NOMO-1 treated with DMSO at 0.1 percent for 48 hours (cell line): ENCODE data around the gene HES5.
A peak's percentile ranks its signal among the peaks of the same experiment; 100 is the strongest.
"Not testable (repeated sequence)": the region's sequence is repeated elsewhere in the genome, so short reads cannot be mapped to it uniquely, and the experiment has no call there.

Experiments
- DNase-seq: peaks from one replicate; lab custom pipeline; 2025; ENCODE audit not compliant: unreplicated experiment; lab: John Stamatoyannopoulos, UW

The HES5 gene

DNA sequence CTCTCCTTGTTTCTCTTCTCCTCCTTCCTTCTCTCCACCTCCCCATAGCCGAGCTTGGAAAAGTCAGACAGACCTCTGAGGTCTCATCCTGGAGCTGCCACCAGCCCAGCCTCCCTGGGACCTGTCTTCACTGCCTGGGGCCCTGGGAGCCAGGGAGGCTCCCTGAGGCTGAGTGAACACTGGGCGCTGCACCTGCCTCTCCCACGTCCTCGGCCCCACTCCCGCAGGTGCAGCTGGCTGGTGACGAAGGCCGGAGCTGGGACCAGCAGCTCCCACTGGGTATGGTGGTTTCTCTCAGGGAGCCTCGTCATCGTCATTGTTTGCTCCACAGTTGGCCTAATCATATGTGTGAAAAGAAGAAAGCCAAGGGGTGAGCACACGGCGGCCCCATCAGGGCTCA, 31.4 kb upstream of the HES5 start:
- no peak for DNase-seq

DNA sequence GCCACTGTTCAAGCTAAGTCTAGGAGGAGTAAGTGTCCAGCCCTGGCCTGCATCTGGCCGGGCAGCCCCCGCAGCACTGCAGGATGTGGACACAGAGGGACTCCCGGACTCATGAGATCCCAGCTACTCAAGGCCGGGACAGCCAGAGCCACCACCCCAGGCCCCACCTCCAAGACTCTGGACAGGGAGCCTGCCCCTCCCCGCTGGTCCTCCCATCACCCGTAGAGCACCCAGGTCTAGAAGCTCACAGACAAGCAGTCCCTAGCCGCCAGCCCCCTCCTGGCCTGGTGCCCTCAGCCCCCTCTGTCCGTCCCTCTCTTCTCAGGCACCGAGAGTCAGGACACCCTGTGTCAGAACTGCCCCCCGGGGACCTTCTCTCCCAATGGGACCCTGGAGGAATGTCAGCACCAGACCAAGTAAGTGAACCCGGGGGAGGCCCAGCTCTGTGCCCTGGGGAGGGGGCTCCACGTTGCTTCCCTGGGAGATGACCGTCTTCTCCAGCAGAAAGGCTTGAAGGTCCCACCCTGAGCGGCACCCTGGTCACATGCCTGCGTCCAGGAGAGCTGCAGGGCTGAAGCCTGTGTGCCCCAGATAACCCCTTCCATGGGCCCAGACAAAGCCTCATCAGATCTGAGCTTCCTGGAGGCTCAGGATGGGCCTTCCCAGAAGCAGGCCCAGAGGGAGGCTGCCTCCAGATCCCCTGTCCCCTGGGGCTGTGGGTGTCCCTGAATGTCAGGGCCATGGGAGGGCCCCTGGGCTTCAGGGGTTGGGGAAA, 30.4 kb upstream of the HES5 start:
- DNase-seq = no peak

DNA sequence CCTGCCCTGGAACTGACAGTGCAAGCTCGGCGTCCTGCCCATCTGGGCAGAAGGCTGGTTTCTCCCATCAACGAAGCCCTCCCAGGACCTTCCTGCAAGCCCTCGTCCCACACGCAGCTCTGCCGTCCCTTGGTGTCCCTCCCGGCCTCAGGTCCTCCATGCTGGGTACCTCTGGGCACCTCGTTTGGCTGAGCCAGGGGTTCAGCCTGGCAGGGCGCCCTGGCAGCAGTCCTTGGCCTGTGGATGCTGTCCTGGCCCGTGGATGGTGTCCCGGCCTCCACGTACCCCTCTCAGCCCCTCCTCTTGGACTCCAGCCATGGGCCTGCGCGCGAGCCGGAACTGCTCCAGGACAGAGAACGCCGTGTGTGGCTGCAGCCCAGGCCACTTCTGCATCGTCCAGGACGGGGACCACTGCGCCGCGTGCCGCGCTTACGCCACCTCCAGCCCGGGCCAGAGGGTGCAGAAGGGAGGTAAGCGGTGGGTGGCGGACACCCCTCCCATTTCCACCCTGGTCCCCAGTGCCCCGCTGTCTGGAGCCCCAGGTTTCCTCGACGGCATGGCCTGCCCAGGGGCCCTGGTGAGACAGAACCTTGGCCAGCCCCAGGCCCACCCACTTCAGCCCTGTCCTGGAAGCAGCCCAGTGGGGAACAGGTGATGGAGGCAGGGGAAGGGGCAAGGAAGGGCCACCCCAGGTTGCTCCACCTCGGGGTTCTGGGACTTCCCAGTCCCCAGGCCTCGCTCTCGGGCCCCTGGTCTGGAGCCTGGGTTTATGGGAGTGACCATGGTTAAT, 29.6 kb upstream of the HES5 start:
- no peak for DNase-seq

DNA sequence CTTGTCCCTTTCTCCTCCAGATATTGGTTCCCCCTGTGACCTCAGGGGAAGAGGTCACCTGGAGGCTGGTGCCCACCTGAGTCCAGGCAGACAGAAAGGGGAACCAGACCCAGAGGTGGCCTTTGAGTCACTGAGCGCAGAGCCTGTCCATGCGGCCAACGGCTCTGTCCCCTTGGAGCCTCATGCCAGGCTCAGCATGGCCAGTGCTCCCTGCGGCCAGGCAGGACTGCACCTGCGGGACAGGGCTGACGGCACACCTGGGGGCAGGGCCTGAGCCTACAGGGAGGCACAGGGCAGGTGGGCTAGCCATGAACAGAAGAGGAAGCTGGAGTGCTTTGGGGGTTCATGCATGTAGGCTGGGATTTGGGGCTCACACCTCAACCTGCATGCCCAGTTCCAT, 28.8 kb upstream of the HES5 start:
- DNase-seq = no peak

DNA sequence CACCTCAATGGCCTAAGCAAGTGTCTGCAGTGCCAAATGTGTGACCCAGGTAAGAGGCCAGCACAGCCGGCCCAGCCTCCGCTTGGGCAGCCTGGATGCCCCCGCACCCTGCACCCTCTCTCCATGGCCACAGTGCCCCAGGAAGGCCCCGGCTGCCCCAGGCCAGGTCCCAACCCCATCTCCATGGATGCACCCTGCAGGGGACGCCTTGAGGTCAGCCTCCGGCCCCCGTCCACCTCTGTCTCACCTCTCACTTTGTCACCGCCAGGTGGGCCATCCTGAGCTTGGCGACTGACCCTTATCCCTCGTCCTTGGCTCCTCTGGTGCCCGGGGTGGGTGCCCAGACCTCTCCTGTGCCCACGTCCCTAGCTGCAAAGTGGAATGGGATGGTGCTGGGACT, 28.4 kb upstream of the HES5 start:
- no peak for DNase-seq

GRCh38 chr1:2557482-2558400, 27.7 kb upstream of the HES5 start:
- DNase-seq = no peak

GRCh38 chr1:2556678-2557481, 26.8 kb upstream of the HES5 start:
- no peak for DNase-seq

- peak; percentile 68 for DNase-seq
These were observed 26.2 kb upstream of the HES5 start, which contains the start of gene TNFRSF14 for GRCh38 chr1:2556277-2556677. TNFRSF14 (plus strand) TSS chr1:2556371; CDS start chr1:2556665, 294 bp downstream.

DNA sequence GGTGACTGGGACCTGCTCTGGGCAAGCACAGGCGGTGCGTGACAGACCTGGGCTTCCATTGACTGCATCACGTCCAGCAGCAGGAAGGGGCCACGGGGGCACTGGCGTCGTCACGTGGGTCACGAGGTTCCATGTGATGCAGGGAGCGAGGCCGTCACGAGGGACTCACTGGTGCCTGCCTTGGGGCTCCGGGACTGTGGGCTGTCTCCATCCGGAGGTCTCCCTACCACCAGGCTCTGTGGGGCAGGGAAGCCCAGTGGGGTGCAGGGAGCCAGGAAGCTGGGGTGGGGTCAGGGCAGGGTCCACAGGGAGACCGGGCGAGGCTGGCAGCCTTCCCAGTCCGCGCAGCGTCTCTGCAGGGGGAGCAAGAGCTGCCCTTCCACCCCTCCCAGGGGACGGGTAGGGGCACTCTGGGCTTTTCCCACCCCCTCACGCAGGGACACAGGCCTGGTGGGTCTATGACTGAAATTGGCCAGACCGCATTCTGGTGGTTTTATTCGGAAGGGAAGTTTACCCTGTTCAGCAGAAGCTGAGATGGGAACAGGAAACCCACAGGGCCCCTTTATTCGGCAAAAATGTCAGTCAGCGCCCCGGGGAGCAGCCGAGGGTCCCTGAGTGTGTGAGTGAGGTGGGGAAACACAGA, 25.7 kb upstream of the HES5 start:
- DNase-seq = peak; percentile 62

- no peak for DNase-seq
These were observed 24.7 kb upstream of the HES5 start for GRCh38 chr1:2554621-2555387.

- no peak for DNase-seq
These were observed 24.0 kb upstream of the HES5 start for GRCh38 chr1:2553871-2554620.

GRCh38 chr1:2553076-2553475, 23.0 kb upstream of the HES5 start:
- not testable (repeated sequence) for DNase-seq

- DNase-seq = no peak
These were observed 22.1 kb upstream of the HES5 start for GRCh38 chr1:2552189-2552588.

DNA sequence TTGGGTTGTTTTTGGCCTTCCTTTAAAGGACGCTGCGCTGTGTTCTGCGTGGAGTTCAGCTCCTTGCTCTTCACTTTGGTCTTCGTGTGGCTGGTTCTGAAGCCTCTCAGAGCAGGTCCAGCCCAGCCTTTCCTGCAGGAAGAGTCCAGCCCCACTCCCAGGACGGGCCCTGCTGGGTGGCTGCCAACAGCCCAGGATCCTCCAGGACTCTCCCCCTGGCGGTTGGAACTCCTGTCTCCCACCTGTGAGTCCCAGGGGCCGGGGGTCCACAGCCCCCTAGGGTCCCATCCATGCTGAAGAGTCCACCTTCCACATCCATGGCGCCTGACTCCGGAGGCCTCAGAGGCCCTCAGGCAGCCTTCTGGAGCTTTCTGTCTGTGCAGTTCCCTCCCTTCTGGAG, 21.5 kb upstream of the HES5 start:
- not testable (repeated sequence) for DNase-seq

DNA sequence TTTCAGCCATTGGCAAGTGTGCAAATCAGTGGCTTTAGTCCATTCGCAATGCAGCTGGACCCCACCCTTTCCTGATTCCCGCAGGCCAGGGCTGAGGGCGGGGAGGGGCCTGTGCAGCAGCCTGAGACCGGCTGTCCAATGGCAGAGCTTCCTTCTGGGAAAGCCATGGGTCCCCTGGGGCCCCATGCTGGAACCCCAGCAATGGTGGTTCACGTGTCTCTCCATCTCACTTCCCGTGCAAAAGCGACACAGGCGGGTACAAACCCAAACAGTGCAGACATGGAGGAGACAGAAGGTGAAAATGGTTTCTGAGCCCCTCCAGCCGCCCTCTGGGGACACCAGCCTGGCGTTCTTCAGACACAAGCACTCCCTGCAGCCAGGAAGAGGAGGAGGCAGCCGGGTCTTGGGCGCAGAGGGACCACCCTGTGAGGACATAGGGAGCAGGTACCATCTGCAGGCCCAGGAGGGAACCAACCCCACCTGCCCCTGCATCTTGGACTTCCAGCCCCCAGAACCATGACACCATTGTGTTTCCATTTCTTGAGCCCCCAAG, 20.3 kb upstream of the HES5 start:
- not testable (repeated sequence) for DNase-seq

GRCh38 chr1:2549367-2550029, 19.4 kb upstream of the HES5 start:
- not testable (repeated sequence) for DNase-seq

DNA sequence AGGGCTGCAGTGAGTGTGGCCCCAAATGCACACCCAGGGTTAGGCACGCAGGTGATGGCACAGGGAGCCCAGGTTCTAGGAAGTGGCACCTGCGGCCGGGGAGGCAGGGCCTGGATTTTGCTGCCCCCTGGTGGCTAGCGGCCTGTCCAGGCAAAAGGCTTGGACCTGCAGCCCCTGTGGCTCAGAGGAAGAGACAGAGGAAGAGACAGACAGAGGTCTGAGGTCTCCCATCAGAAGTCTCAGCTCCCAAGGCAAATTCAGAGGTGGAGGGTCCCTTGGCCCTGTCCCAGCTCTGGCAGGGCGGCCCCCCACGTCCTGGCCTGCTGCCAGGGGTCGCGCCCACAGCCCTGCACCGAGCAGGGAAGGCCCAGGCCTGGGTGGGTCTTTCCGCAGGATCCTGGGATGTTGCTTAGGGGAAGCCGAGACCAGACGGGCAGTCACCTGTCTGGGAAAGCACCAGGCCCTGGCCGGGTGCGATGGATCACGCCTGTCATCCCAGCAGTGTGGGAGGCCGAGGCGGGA, 18.1 kb upstream of the HES5 start:
- DNase-seq = peak; percentile 67
